A549 (cell line): ENCODE results near the gene AQR. TPM values are rescaled to one million over a fixed set of nuclear protein-coding genes. Genes with fewer than 3 reads are reported as not detected.

Source experiments
- ATAC-seq, 2 experiments: fragments of 200-7000 bp in 1 of 2; fragments of >200 bp in 1 of 2; cut with Nextera tagmentation in 1 of 2; cut with Tn5 transposase in 1 of 2; 3 replicates each; pipeline versions ENCODE4 v1.8.0 to v1.9.1; 2018 to 2020; ENCODE audit warnings: mild to moderate bottlenecking in 1 of 2, moderate library complexity in 1 of 2
- CTCF ChIA-PET: fragments of 300-600 bp; sonication (Branson Sonifier 250); formaldehyde crosslinking; extraction: SDS; loops from one replicate; lab custom pipeline; 2021; ENCODE audit warnings: antibody characterized with exemption, inconsistent platforms; lab: Yijun Ruan, JAX
- POLR2A ChIA-PET: fragments of 350-600 bp; formaldehyde crosslinking; extraction: SDS; loops from one replicate; lab custom pipeline; 2021; ENCODE audit warnings: antibody characterized with exemption, inconsistent platforms; lab: Yijun Ruan, JAX
- DNase-seq, 2 experiments: peaks; one replicate each; pipeline versions ENCODE4 v3.0.0 to v3.0.0-alpha.2; 2011 to 2016; ENCODE audit warnings: low read depth in 1 of 2, low spot score in 1 of 2
- FAIRE-seq: peaks from 2 replicates; lab custom pipeline; 2011; peaks lifted over from hg19 to GRCh38; lab: Jason Lieb, UNC
- H3K27ac ChIP-seq, 2 experiments: fragments of >200 bp; sonication (Bioruptor Twin); formaldehyde crosslinking; 3 replicates each; pipeline ENCODE4 v1.5.1; 2016 to 2017
- H3K4me1 ChIP-seq: fragments of >200 bp; sonication (Bioruptor Twin); formaldehyde crosslinking; 3 replicates; pipeline ENCODE4 v1.6.1; 2016
- H3K4me2 ChIP-seq: fragments of >200 bp; sonication (Bioruptor Twin); formaldehyde crosslinking; 3 replicates; pipeline ENCODE4 v1.6.1; 2016
- H3K4me3 ChIP-seq: fragments of >200 bp; sonication (Bioruptor Twin); formaldehyde crosslinking; 3 replicates; pipeline ENCODE4 v1.5.1; 2016
- H3K9me3 ChIP-seq: fragments of >200 bp; sonication (Bioruptor Twin); formaldehyde crosslinking; 3 replicates; pipeline ENCODE4 v1.6.1; 2016
- BCL3 ChIP-seq: fragments of >200 bp; sonication (Bioruptor Twin); formaldehyde crosslinking; IDR thresholded peaks from 3 replicates; pipeline ENCODE4 v1.6.1; 2016
- BHLHE40 ChIP-seq: IDR thresholded peaks from 2 replicates; pipeline ENCODE4 v1.6.1; 2012; ENCODE audit warnings: low read depth, low read length, inconsistent platforms
- CBX8 ChIP-seq: fragments of 200-600 bp; sonication (generic); IDR thresholded peaks from 2 replicates; pipeline ENCODE4 v1.6.1; 2016
- CHD4 ChIP-seq: fragments of 200-600 bp; sonication (generic); IDR thresholded peaks from 2 replicates; pipeline ENCODE4 v1.6.1; 2016; ENCODE audit warnings: antibody characterized with exemption, mild to moderate bottlenecking, borderline replicate concordance
- EP300 ChIP-seq, 2 experiments: fragments of >200 bp; sonication (Bioruptor Twin); formaldehyde crosslinking; IDR thresholded peaks; 2 replicates in 1 of 2; 3 replicates in 1 of 2; pipeline ENCODE4 v1.6.1; 2016 to 2017
- FOSL2 ChIP-seq, 2 experiments: fragments of 450-650 bp in 1 of 2; fragments of >200 bp in 1 of 2; sonication (Bioruptor Twin) in 1 of 2; formaldehyde crosslinking; IDR thresholded peaks; 2 replicates each; pipeline versions ENCODE4 v1.5.0 to v1.6.1; 2016 to 2020; ENCODE audit warnings: mild to moderate bottlenecking in 1 of 2, moderate library complexity in 1 of 2
- FOXS1 ChIP-seq: fragments of 250-450 bp; sonication (Bioruptor Pico); IDR thresholded peaks from 2 replicates; pipeline ENCODE4 v1.5.0; 2020; ENCODE audit warnings: mild to moderate bottlenecking, moderate library complexity
- HDAC2 ChIP-seq: fragments of 200-600 bp; sonication (generic); IDR thresholded peaks from 2 replicates; pipeline ENCODE4 v1.6.1; 2016
- HES2 ChIP-seq: fragments of >200 bp; sonication (Bioruptor Twin); formaldehyde crosslinking; IDR thresholded peaks from 2 replicates; pipeline ENCODE4 v1.6.1; 2016
- HEYL ChIP-seq: fragments of 250-450 bp; sonication (Bioruptor Pico); IDR thresholded peaks from 2 replicates; pipeline ENCODE4 v1.8.0; 2021; ENCODE audit warnings: mild to moderate bottlenecking, moderate library complexity
- HMGXB4 ChIP-seq: fragments of 250-450 bp; sonication (Bioruptor Pico); IDR thresholded peaks from 2 replicates; pipeline ENCODE4 v1.5.0; 2021; ENCODE audit warnings: mild to moderate bottlenecking, moderate library complexity, borderline replicate concordance
- HOXA7 ChIP-seq: fragments of 250-450 bp; sonication (Bioruptor Pico); IDR thresholded peaks from 2 replicates; pipeline ENCODE4 v1.5.0; 2020; ENCODE audit warnings: mild to moderate bottlenecking, moderate library complexity
- HOXB5 ChIP-seq: fragments of 250-450 bp; sonication (Bioruptor Pico); IDR thresholded peaks from 2 replicates; pipeline ENCODE4 v1.5.0; 2020; ENCODE audit warnings: mild to moderate bottlenecking, moderate library complexity
- JUN ChIP-seq, 2 experiments: fragments of >200 bp; sonication (Bioruptor Twin); formaldehyde crosslinking; IDR thresholded peaks; 2 replicates in 1 of 2; 3 replicates in 1 of 2; pipeline ENCODE4 v1.6.1; 2016 to 2017
- JUNB ChIP-seq: fragments of >200 bp; sonication (Bioruptor Twin); formaldehyde crosslinking; IDR thresholded peaks from 2 replicates; pipeline ENCODE4 v1.6.1; 2016
- PHF8 ChIP-seq: fragments of 200-600 bp; sonication (generic); IDR thresholded peaks from 2 replicates; pipeline ENCODE4 v1.6.1; 2016; ENCODE audit warnings: low read depth, mild to moderate bottlenecking, antibody characterized with exemption, moderate library complexity, borderline replicate concordance
- RAD21 ChIP-seq, 2 experiments: fragments of >200 bp in 1 of 2; sonication (Bioruptor Twin) in 1 of 2; formaldehyde crosslinking in 1 of 2; IDR thresholded peaks in 1 of 2; conservative IDR thresholded peaks in 1 of 2; 2 replicates in 1 of 2; 3 replicates in 1 of 2; pipeline ENCODE4 v1.6.1; 2012 to 2018; ENCODE audit warnings: inconsistent platforms in 1 of 2
- REST ChIP-seq: fragments of 200-600 bp; sonication (generic); IDR thresholded peaks from 2 replicates; pipeline ENCODE4 v1.6.1; 2016; ENCODE audit warnings: antibody characterized with exemption, mild to moderate bottlenecking, moderate library complexity
- TP53 ChIP-seq: fragments of 250-450 bp; sonication (Bioruptor Pico); IDR thresholded peaks from 2 replicates; pipeline ENCODE4 v1.5.0; 2021; ENCODE audit warnings: mild to moderate bottlenecking, moderate library complexity
- USF2 ChIP-seq: fragments of 450-650 bp; IDR thresholded peaks from 2 replicates; pipeline ENCODE4 v1.6.1; 2014; ENCODE audit warnings: antibody characterized with exemption
- ZFP36 ChIP-seq: fragments of 450-650 bp; IDR thresholded peaks from 2 replicates; pipeline ENCODE4 v1.6.1; 2014; ENCODE audit warnings: borderline replicate concordance; ENCODE audit not compliant: partially characterized antibody
- WGBS: methylation state at CpG from one replicate; pipeline ENCODE4 v1.1.6; 2017; ENCODE audit errors: missing lambda C conversion rate; 5-methylcytosine and 5-hydroxymethylcytosine counted together
- polyA plus RNA-seq, 4 experiments: library from polyadenylated mRNA; depleted of rRNA in 3 of 4; stranded (reverse); fragments of >200 nt; fragmentation: RNase III in 1 of 4; extraction: RNeasy Plus Mini Kit Qiagen cat#74134 plus additional on column Dnase treatment in 1 of 4; gene quantifications; 2 replicates in 3 of 4; 3 replicates in 1 of 4; pipeline ENCODE4 v1.2.3, GENCODE V29; 2011 to 2017

The AQR gene
- polyA plus RNA-seq, 2 of the 4 experiments (the other 2 are of a cell fraction): 22.3 to 58.5 TPM

GRCh38 chr15:34854232-34854631, 115.3 kb downstream of the AQR start:
- no peak for ATAC-seq
- WGBS: 84% methylated on average over 2 of the region's 2 CpGs
- H3K4me2 ChIP-seq: no peak overlapping the region
- H3K4me3 ChIP-seq: no peak overlapping the region
- TF ChIP-seq EP300 (IDR thresholded peaks at IDR 0.05): no peak
- TF ChIP-seq CBX8: no peak
- TF ChIP-seq FOXS1 (CRISPR knock-in tag): no peak
- TF ChIP-seq BHLHE40: no peak
- TF ChIP-seq HES2: no peak
- no peak for TF ChIP-seq HOXB5 (CRISPR knock-in tag)
- TF ChIP-seq JUNB: no peak
- TF ChIP-seq HOXA7 (CRISPR knock-in tag): no peak
- TF ChIP-seq PHF8: no peak
- TF ChIP-seq RAD21 (conservative IDR thresholded peaks at IDR 0.05 in 1 of 2, IDR thresholded peaks at IDR 0.05 in 1 of 2): no peak
- no peak for TF ChIP-seq HDAC2
- TF ChIP-seq, all 56 proteins: peak for 0
- no peak overlapping the region for H3K27ac ChIP-seq
- DNase-seq (no peak), FAIRE-seq (peak; percentile 49)
- ChIA-PET POLR2A (no interaction called here), CTCF (interaction anchor here (1.0 to 1.7 kb wide), 4 partner anchors 14 to 33 kb away, joined by 3 to 6 read pairs (median 3); no protein-coding TSS in a partner anchor)
- H3K4me1 ChIP-seq: peaks cover 17% of the 10 kb centered on the region; the same call in 2 of the 3 replicates
- H3K9me3 ChIP-seq: no peaks in the 10 kb centered on the region

- FAIRE-seq (peak; percentile 46), ATAC-seq (no peak), DNase-seq (peak in 1 of 2 experiments; percentile 10)
- H3K4me1 ChIP-seq: peaks cover 17% of the 10 kb centered on the region; the same call in 2 of the 3 replicates
- POLR2A ChIA-PET: interaction anchor here (1.1 kb wide), 1 partner anchor 8 kb away, joined by 3 read pairs; no protein-coding TSS in a partner anchor
- no peaks in the 10 kb centered on the region for H3K9me3 ChIP-seq
- CTCF ChIA-PET: interaction anchor here (0.6 to 1.6 kb wide), 4 partner anchors 9 to 25 kb away, joined by 3 to 5 read pairs (median 4); no protein-coding TSS in a partner anchor
- H3K4me3 ChIP-seq: no peak overlapping the region
- WGBS: 98% methylated on average over 2 of the region's 2 CpGs
- no peak overlapping the region for H3K27ac ChIP-seq
- TF ChIP-seq ZFP36 (no peak), CHD4 (no peak), BCL3 (no peak), USF2 (no peak), FOSL2 (IDR thresholded peaks at IDR 0.05) (no peak), FOSL2 (CRISPR knock-in tag; IDR thresholded peaks at IDR 0.05) (no peak), HEYL (CRISPR knock-in tag) (no peak), HMGXB4 (CRISPR knock-in tag) (no peak), JUN (IDR thresholded peaks at IDR 0.05) (no peak), REST (no peak), TP53 (CRISPR knock-in tag) (no peak)
- TF ChIP-seq, all 56 proteins: peak for 0
- no peak overlapping the region for H3K4me2 ChIP-seq
These were observed 116.4 kb downstream of the AQR start for GRCh38 chr15:34853001-34853758.
